Muscle of leg (tissue), 11 donors: ENCODE results near the gene CRYL1. TPM values are rescaled to one million over a fixed set of nuclear protein-coding genes. Genes with fewer than 3 reads are reported as not detected.

Experiments
- DNase-seq: peaks from one replicate; pipeline ENCODE4 v3.0.0; 2013
- H3K27ac ChIP-seq: one replicate; pipeline ENCODE4 v1.5.1; 2013; ENCODE audit warnings: mild to moderate bottlenecking, low read length, control low read depth
- H3K27me3 ChIP-seq: one replicate; pipeline ENCODE4 v1.6.1; 2013; ENCODE audit warnings: low read length; ENCODE audit not compliant: control insufficient read depth, insufficient read depth
- H3K36me3 ChIP-seq: one replicate; pipeline ENCODE4 v1.6.1; 2013; ENCODE audit warnings: low read length; ENCODE audit not compliant: control insufficient read depth, insufficient read depth
- H3K4me1 ChIP-seq: one replicate; pipeline ENCODE4 v1.6.1; 2013; ENCODE audit warnings: low read length; ENCODE audit not compliant: control insufficient read depth, insufficient read depth
- H3K4me3 ChIP-seq: one replicate; pipeline ENCODE4 v1.5.1; 2013; ENCODE audit warnings: low read length, control low read depth
- H3K9me3 ChIP-seq: replicated peaks from 2 replicates; pipeline ENCODE4 v1.6.1; 2013; ENCODE audit warnings: low read depth, low read length; ENCODE audit not compliant: control insufficient read depth
- WGBS: methylation state at CpG from one replicate; pipeline ENCODE4 v1.1.5; 2013; ENCODE audit warnings: missing lambda C conversion rate; ENCODE audit not compliant: insufficient coverage; 5-methylcytosine and 5-hydroxymethylcytosine counted together
- polyA plus RNA-seq, 8 donors: library from polyadenylated mRNA; unstranded; fragments of 120-200 nt; gene quantifications; one replicate each; pipeline versions ENCODE4 v1.2.1 to v1.2.3, GENCODE V29; 2013; ENCODE audit warnings: inconsistent platforms in 1 of 8, low replicate concordance in 1 of 8; ENCODE audit not compliant: insufficient read length in 8 of 8, insufficient read depth in 1 of 8
- total RNA-seq: library from RNA; stranded (reverse); fragments of 120-200 nt; gene quantifications from one replicate; pipeline ENCODE4 v1.2.4, GENCODE V29; 2013

The CRYL1 gene
- total and polyA plus RNA-seq, 9 donors = 23.6 to 39.1 (median 30.4) TPM

DNA sequence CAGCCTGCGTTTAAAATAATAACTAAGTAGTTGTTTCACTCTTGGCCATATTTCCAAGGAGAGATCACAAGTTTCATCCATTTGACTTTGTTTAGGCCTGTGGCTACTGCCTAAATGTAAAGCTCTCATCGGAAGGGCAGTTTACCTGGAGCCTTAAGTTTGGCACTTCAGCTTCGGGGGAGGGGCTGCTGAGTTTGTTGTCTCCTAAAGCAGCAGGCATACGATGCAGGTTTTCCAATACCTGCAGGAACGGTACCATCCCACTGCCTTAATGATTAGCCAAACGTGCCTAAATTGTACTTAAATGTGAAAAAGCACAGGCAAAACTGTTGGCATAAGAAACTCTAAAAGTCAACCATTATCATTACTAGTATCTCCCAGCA, 63.1 kb downstream of the CRYL1 start:
- no peak for DNase-seq
- H3K4me1 ChIP-seq = peaks cover 13% of the 10 kb centered on the region
- no peaks in the 10 kb centered on the region for H3K9me3 ChIP-seq
- WGBS = 69% methylated on average over 5 of the region's 6 CpGs
- no peak overlapping the region for H3K27ac ChIP-seq
- no peaks in the 10 kb centered on the region for H3K27me3 ChIP-seq
- no peaks in the 10 kb centered on the region for H3K36me3 ChIP-seq
- no peak overlapping the region for H3K4me3 ChIP-seq

DNA sequence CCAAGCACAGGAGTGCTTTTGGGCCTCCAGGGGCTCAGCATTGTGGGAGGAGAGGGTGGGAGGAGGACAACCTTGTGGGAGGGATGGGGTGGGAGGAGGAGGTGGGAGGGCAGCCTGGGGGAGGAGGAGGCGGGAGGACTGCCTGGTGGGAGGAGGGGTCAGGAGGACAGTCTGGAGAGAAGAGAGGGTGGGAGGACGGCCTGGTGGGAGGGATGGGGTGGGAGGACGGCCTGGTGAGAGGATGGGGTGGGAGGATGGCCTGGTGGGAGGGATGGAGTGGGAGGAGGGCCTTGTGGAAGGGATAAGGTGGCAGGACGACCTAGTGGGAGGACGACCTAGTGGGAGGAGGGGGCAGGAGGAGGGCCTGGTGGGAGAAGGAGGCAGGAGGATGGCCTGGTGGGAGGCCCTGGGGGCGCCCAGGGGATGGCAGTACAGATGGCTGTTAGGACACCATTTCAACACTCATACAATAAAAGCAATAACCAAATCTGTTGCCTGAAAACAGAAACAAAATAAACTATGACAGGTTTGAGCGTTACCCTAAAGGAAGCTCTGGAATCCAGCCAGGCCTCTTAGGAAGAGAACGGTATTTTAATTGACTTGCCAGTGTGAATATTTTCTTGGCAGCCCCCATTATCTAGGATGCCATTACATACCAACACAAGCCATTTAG, 63.7 kb downstream of the CRYL1 start:
- Histone ChIP-seq H3K27ac (no peak overlapping the region), H3K36me3 (no peaks in the 10 kb centered on the region), H3K9me3 (no peaks in the 10 kb centered on the region), H3K27me3 (no peaks in the 10 kb centered on the region), H3K4me1 (peaks cover 13% of the 10 kb centered on the region), H3K4me3 (no peak overlapping the region)
- 38% methylated on average over 3 of the region's 8 CpGs for WGBS
- peak; percentile 25 for DNase-seq

- Histone ChIP-seq H3K4me3 (no peak overlapping the region), H3K27me3 (no peaks in the 10 kb centered on the region), H3K36me3 (no peaks in the 10 kb centered on the region), H3K4me1 (peaks cover 13% of the 10 kb centered on the region), H3K9me3 (peaks cover 3% of the 10 kb centered on the region), H3K27ac (no peak overlapping the region)
- 80% methylated on average over 1 of the region's 2 CpGs for WGBS
- no peak for DNase-seq
Measured at GRCh38 chr13:20461481-20461859, 64.2 kb downstream of the CRYL1 start.

- no peak overlapping the region for H3K4me3 ChIP-seq
- H3K36me3 ChIP-seq = no peaks in the 10 kb centered on the region
- no peak overlapping the region for H3K27ac ChIP-seq
- WGBS = 80% methylated on average over 1 of the region's 11 CpGs
- peaks cover 11% of the 10 kb centered on the region for H3K4me1 ChIP-seq
- no peak for DNase-seq
- H3K27me3 ChIP-seq = no peaks in the 10 kb centered on the region
- peaks cover 3% of the 10 kb centered on the region for H3K9me3 ChIP-seq
Measured at GRCh38 chr13:20460761-20461160, 64.9 kb downstream of the CRYL1 start.

GRCh38 chr13:20457670-20458069, 68.0 kb downstream of the CRYL1 start:
- Histone ChIP-seq H3K27me3 (no peaks in the 10 kb centered on the region), H3K9me3 (peaks cover 6% of the 10 kb centered on the region), H3K4me3 (no peak overlapping the region), H3K27ac (no peak overlapping the region), H3K4me1 (peaks cover 3% of the 10 kb centered on the region), H3K36me3 (no peaks in the 10 kb centered on the region)
- WGBS = 78% methylated on average over 3 of the region's 6 CpGs
- DNase-seq = no peak

- H3K27me3 ChIP-seq = no peaks in the 10 kb centered on the region
- H3K9me3 ChIP-seq = peaks cover 6% of the 10 kb centered on the region
- DNase-seq = no peak
- H3K27ac ChIP-seq = no peak overlapping the region
- H3K4me3 ChIP-seq = no peak overlapping the region
- H3K4me1 ChIP-seq = no peaks in the 10 kb centered on the region
- H3K36me3 ChIP-seq = no peaks in the 10 kb centered on the region
- no CpG with 5 or more reads among the region's 2 CpGs for WGBS
Measured at GRCh38 chr13:20456737-20457136, 68.9 kb downstream of the CRYL1 start.

- Histone ChIP-seq H3K27me3 (no peaks in the 10 kb centered on the region), H3K36me3 (no peaks in the 10 kb centered on the region), H3K4me1 (no peaks in the 10 kb centered on the region), H3K9me3 (peaks cover 21% of the 10 kb centered on the region), H3K27ac (no peak overlapping the region), H3K4me3 (no peak overlapping the region)
- DNase-seq = no peak
Measured at GRCh38 chr13:20451397-20451796, 74.3 kb downstream of the CRYL1 start.

DNA sequence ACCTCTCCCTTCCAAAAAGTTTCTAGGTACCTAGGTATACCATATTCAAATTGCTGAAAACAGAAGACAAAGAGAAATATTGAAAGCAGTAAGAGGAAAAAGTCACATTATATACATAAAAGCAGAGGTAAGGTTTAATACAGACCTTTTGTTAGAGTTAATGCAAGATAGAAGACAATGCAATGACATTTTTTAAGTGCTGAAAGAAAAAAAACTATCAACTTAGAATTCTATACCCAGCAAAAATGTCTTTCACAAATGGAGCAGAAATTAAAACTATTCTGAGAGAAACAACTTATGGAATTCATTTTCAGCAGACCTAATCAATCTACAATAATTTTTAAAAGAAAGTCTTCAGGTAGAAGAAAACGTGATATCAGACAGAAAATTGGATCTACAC, 77.2 kb downstream of the CRYL1 start:
- Histone ChIP-seq H3K4me1 (no peaks in the 10 kb centered on the region), H3K27ac (no peak overlapping the region), H3K9me3 (peaks cover 27% of the 10 kb centered on the region), H3K4me3 (no peak overlapping the region), H3K27me3 (no peaks in the 10 kb centered on the region), H3K36me3 (no peaks in the 10 kb centered on the region)
- WGBS = no CpG with 5 or more reads among the region's 1 CpG
- no peak for DNase-seq

GRCh38 chr13:20446900-20447299, 78.8 kb downstream of the CRYL1 start:
- Histone ChIP-seq H3K4me1 (no peaks in the 10 kb centered on the region), H3K4me3 (no peak overlapping the region), H3K36me3 (no peaks in the 10 kb centered on the region), H3K27me3 (no peaks in the 10 kb centered on the region), H3K9me3 (peaks cover 27% of the 10 kb centered on the region), H3K27ac (no peak overlapping the region)
- DNase-seq = no peak

- Histone ChIP-seq H3K27ac (no peak overlapping the region), H3K9me3 (peaks cover 27% of the 10 kb centered on the region), H3K36me3 (no peaks in the 10 kb centered on the region), H3K4me1 (no peaks in the 10 kb centered on the region), H3K27me3 (no peaks in the 10 kb centered on the region), H3K4me3 (no peak overlapping the region)
- no peak for DNase-seq
- WGBS = no CpG with 5 or more reads among the region's 1 CpG
Measured at GRCh38 chr13:20446405-20446804, 79.3 kb downstream of the CRYL1 start.

DNA sequence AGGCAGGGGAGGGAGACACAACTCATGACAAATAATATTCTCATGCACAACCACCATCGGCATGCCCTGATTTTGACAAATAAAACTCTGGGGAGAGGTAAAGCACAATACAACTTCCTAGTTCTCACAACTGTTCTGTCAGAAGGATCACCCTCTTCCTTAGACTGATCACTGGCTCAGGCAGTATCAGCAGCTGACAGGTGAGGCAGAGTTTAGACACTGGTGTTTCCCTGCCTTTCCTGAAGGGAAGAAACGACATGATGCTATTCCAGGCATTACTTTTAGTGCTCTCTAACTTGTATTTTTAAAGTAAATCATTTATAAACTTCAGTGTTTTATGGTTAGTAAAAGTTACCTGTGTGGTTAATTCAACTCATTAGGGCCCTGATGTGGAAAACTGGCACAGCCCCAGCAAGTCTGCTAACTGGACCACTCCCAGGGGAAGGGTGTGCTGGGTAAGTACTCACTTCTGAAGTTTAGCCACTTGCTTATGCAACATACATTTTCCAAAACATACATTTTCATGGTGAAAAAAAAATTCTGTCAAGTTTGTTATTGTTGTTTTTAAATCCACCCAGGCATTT, 82.8 kb downstream of the CRYL1 start:
- H3K9me3 ChIP-seq = peaks cover 15% of the 10 kb centered on the region
- no peak overlapping the region for H3K27ac ChIP-seq
- no peaks in the 10 kb centered on the region for H3K4me1 ChIP-seq
- no CpG with 5 or more reads among the region's 2 CpGs for WGBS
- no peak overlapping the region for H3K4me3 ChIP-seq
- peaks cover 7% of the 10 kb centered on the region for H3K36me3 ChIP-seq
- H3K27me3 ChIP-seq = no peaks in the 10 kb centered on the region
- DNase-seq = no peak
